ENCODE measurements around the gene PHF21A. TPM values are rescaled to one million over a fixed set of nuclear protein-coding genes. Genes with fewer than 3 reads are reported as not detected.
A peak's percentile ranks its signal among the peaks of the same experiment; 100 is the strongest.
"Not testable (repeated sequence)": the region's sequence is repeated elsewhere in the genome, so short reads cannot be mapped to it uniquely, and the experiment has no call there.

PHF21A gene
- total RNA-seq, 1 donor from 2014 or later: 33.7 TPM

- H3K27me3 Mint-ChIP-seq: peaks cover 21% of the 10 kb centered on the region
- peaks cover 13% of the 10 kb centered on the region for H3K4me1 Mint-ChIP-seq
- H3K27ac Mint-ChIP-seq: no peak overlapping the region
- intact Hi-C loops (cut with micrococcal nuclease): no loop called here
- H3K4me3 Mint-ChIP-seq: no peak overlapping the region
- H3K36me3 Mint-ChIP-seq (ENCODE audit: low read depth): no peaks in the 10 kb centered on the region
- no peak for DNase-seq
- no peaks in the 10 kb centered on the region for H3K9me3 Mint-ChIP-seq
Observed at GRCh38 chr11:46130286-46130940, 9.2 kb upstream of the PHF21A start.

GRCh38 chr11:46129133-46129532, 7.9 kb upstream of the PHF21A start:
- peaks cover 13% of the 10 kb centered on the region for H3K4me1 Mint-ChIP-seq
- H3K27me3 Mint-ChIP-seq: peaks cover 10% of the 10 kb centered on the region
- no peak overlapping the region for H3K4me3 Mint-ChIP-seq
- DNase-seq: no peak
- no peaks in the 10 kb centered on the region for H3K9me3 Mint-ChIP-seq
- H3K27ac Mint-ChIP-seq: no peak overlapping the region
- H3K36me3 Mint-ChIP-seq (ENCODE audit: low read depth): no peaks in the 10 kb centered on the region
- intact Hi-C loops (cut with micrococcal nuclease): loop anchor here (10.0 kb wide), 2 partner anchors 1086 to 1564 kb away; partner anchors contain the start of genes CD82 and DDB2

DNA sequence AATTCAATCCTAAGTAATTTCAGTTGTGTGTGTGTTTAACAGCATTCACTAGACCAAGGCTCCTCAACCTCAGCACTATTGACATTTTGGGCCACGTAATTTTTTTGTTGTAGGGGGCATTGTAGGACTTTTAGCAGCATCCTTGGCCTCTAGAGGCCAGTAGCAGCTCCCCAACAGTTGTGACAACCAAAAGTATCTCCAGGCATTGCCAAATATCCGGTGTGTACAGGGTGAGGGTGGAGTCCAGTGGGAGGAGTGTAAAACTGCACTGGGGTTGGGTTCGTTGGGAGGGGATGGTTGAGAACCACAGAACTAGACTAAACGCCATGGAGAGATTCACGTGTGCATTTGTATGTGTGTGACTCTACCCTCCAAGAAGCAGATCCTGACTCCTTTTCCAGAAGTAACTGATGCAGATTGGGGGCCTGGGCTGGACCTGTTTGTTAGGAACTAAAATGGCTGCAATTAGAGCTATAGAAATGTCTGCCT, 5.9 kb upstream of the PHF21A start:
- Mint-ChIP-seq H3K27ac (peak overlapping the region; percentile 67), H3K9me3 (no peaks in the 10 kb centered on the region), H3K36me3 (ENCODE audit: low read depth) (no peaks in the 10 kb centered on the region), H3K27me3 (peaks cover 5% of the 10 kb centered on the region), H3K4me1 (peaks cover 18% of the 10 kb centered on the region), H3K4me3 (peak overlapping the region; percentile 45)
- DNase-seq: peak; percentile 91
- intact Hi-C loops (cut with micrococcal nuclease): loop anchor here (2.0 to 10.0 kb wide), 3 partner anchors 188 to 1562 kb away; partner anchors contain the start of genes CD82 and DDB2

DNA sequence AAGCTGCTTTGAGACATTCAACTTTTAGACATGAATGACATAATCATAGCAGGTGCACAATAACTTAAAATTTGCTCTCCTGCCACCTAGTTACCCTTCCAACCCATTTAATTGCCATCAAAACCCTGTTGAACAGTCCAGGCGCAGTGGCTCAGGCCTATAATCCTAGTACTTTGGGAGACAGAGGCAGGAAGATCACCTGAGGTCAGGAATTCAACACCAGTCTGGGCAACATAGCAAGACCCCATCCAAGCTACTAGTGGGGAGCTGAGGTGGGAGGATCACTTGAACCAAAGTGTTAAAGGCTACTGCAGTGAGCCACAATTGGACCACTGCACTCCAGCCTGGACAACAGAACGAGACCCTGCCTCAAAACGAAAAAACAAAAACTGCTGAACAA, 4.0 kb upstream of the PHF21A start:
- Mint-ChIP-seq H3K4me3 (no peak overlapping the region), H3K27me3 (no peaks in the 10 kb centered on the region), H3K9me3 (no peaks in the 10 kb centered on the region), H3K27ac (no peak overlapping the region), H3K36me3 (ENCODE audit: low read depth) (no peaks in the 10 kb centered on the region), H3K4me1 (peaks cover 20% of the 10 kb centered on the region)
- intact Hi-C loops (cut with micrococcal nuclease): loop anchor here (10.0 kb wide), 2 partner anchors 1090 to 1560 kb away; partner anchors contain the start of genes CD82 and DDB2
- DNase-seq: peak; percentile 53

- H3K27ac Mint-ChIP-seq: no peak overlapping the region
- peak overlapping the region; percentile 35 for H3K4me3 Mint-ChIP-seq
- H3K9me3 Mint-ChIP-seq: no peaks in the 10 kb centered on the region
- intact Hi-C loops (cut with micrococcal nuclease): loop anchor here (5.0 to 10.0 kb wide), 3 partner anchors 156 to 1558 kb away; partner anchors contain the start of genes CD82 and DDB2
- H3K36me3 Mint-ChIP-seq (ENCODE audit: low read depth): peaks cover 4% of the 10 kb centered on the region
- H3K27me3 Mint-ChIP-seq: no peaks in the 10 kb centered on the region
- H3K4me1 Mint-ChIP-seq: peaks cover 33% of the 10 kb centered on the region
- peak; percentile 52 for DNase-seq
Observed at GRCh38 chr11:46122945-46123715, 1.9 kb upstream of the PHF21A start.

- intact Hi-C loops (cut with micrococcal nuclease): loop anchor here (1.0 to 10.0 kb wide), 6 partner anchors 121 to 1557 kb away; partner anchors contain the start of genes CD82, CRY2, DDB2 and DGKZ
Observed at GRCh38 chr11:46121724-46122477, 647 bp upstream of the PHF21A start.

GRCh38 chr11:46120346-46121300, 631 bp downstream of the PHF21A start:
- H3K36me3 Mint-ChIP-seq (ENCODE audit: low read depth): peaks cover 4% of the 10 kb centered on the region

More at GRCh38 chr11:46121724-46122477, 647 bp upstream of the PHF21A start:
- Mint-ChIP-seq H3K36me3 (ENCODE audit: low read depth) (peaks cover 4% of the 10 kb centered on the region), H3K9me3 (no peaks in the 10 kb centered on the region), H3K27me3 (no peaks in the 10 kb centered on the region), H3K4me3 (peak overlapping the region; percentile 84), H3K27ac (peak overlapping the region; percentile 82), H3K4me1 (peaks cover 36% of the 10 kb centered on the region)
- DNase-seq: peak; percentile 94

GRCh38 chr11:46119352-46120216, 1.7 kb downstream of the PHF21A start:
- DNase-seq: peak; percentile 87
- Mint-ChIP-seq H3K4me3 (peak overlapping the region; percentile 94), H3K27ac (peak overlapping the region; percentile 97), H3K9me3 (no peaks in the 10 kb centered on the region), H3K36me3 (ENCODE audit: low read depth) (peaks cover 4% of the 10 kb centered on the region), H3K27me3 (no peaks in the 10 kb centered on the region), H3K4me1 (peaks cover 48% of the 10 kb centered on the region)
- intact Hi-C loops (cut with micrococcal nuclease): loop anchor here (2.0 to 10.0 kb wide), 6 partner anchors 123 to 1555 kb away; partner anchors contain the start of genes CD82, CRY2 and DDB2

More at GRCh38 chr11:46120346-46121300, 631 bp downstream of the PHF21A start:
- no peaks in the 10 kb centered on the region for H3K27me3 Mint-ChIP-seq
- H3K4me1 Mint-ChIP-seq: peaks cover 39% of the 10 kb centered on the region
- intact Hi-C loops (cut with micrococcal nuclease): loop anchor here (1.0 to 10.0 kb wide), 6 partner anchors 122 to 1556 kb away; partner anchors contain the start of genes CD82, CRY2, DDB2 and DGKZ
- H3K4me3 Mint-ChIP-seq: peak overlapping the region; percentile 94
- H3K9me3 Mint-ChIP-seq: no peaks in the 10 kb centered on the region
- peak overlapping the region; percentile 94 for H3K27ac Mint-ChIP-seq
- peak; percentile 71 for DNase-seq

- intact Hi-C loops (cut with micrococcal nuclease): loop anchor here (2.0 kb wide), 1 partner anchor 200 kb away; no protein-coding TSS in a partner anchor
Observed at GRCh38 chr11:46118702-46119351, 2.4 kb downstream of the PHF21A start.

DNA sequence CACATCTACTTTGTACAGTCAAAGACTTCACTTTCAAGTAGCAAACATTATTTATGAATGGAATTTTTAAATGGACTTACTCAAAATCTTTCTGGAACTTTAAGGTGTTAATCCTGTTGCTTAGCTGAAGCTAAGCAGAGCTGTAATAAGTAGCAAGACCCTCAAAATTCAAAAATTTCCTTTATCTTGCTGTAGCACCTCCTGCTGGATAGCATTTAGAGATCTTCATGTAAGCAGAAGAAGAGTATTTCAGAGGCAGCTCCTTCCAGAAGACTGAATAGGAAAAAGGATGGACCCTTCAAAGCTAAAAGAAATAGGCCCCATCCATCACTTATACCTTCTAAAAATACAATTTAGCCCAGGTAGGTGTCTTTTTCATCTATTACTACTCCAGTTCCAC, 3.4 kb downstream of the PHF21A start:
- peaks cover 6% of the 10 kb centered on the region for H3K36me3 Mint-ChIP-seq (ENCODE audit: low read depth)
- H3K27me3 Mint-ChIP-seq: no peaks in the 10 kb centered on the region
- peak; percentile 48 for DNase-seq
- peaks cover 53% of the 10 kb centered on the region for H3K4me1 Mint-ChIP-seq
- H3K27ac Mint-ChIP-seq: peak overlapping the region; percentile 71
- intact Hi-C loops (cut with micrococcal nuclease): loop anchor here (2.0 kb wide), 2 partner anchors 17 to 199 kb away; no protein-coding TSS in a partner anchor
- H3K4me3 Mint-ChIP-seq: peak overlapping the region; percentile 94
- no peaks in the 10 kb centered on the region for H3K9me3 Mint-ChIP-seq

More at GRCh38 chr11:46118702-46119351, 2.4 kb downstream of the PHF21A start:
- H3K36me3 Mint-ChIP-seq (ENCODE audit: low read depth): peaks cover 6% of the 10 kb centered on the region
- peaks cover 53% of the 10 kb centered on the region for H3K4me1 Mint-ChIP-seq
- peak; percentile 53 for DNase-seq
- peak overlapping the region; percentile 97 for H3K27ac Mint-ChIP-seq
- H3K9me3 Mint-ChIP-seq: no peaks in the 10 kb centered on the region
- peak overlapping the region; percentile 94 for H3K4me3 Mint-ChIP-seq
- H3K27me3 Mint-ChIP-seq: no peaks in the 10 kb centered on the region

DNA sequence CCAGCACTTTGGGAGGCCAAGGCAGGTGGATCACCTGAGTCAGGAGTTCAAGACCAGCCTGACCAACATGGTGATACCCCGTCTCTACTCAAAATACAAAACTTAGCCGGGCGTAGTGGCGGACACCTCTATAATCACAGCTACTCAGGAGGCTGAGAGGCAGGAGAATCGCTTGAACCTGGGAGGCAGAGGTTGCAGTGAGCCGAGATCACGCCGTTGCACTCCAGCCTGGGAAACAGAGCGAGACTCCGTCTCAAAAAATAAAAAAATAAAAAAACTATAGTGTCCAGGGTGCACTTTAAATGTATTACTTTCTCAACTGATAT, 4.6 kb downstream of the PHF21A start:
- intact Hi-C loops (cut with micrococcal nuclease): loop anchor here (2.0 kb wide), 1 partner anchor 16 kb away; no protein-coding TSS in a partner anchor
- not testable (repeated sequence) for H3K9me3 Mint-ChIP-seq; H3K27me3 Mint-ChIP-seq; H3K36me3 Mint-ChIP-seq (ENCODE audit: low read depth)
- peak; percentile 57 for DNase-seq
- Mint-ChIP-seq H3K4me3 (peak overlapping the region; percentile 56), H3K4me1 (peaks cover 51% of the 10 kb centered on the region), H3K27ac (peak overlapping the region; percentile 78)
